Lung microvascular endothelial cell (primary cell): Measurements from ENCODE around the gene ANLN. TPM values are rescaled to one million over a fixed set of nuclear protein-coding genes. Genes with fewer than 3 reads are reported as not detected.
A peak's percentile ranks its signal among the peaks of the same experiment; 100 is the strongest.
"Not testable (repeated sequence)": the region's sequence is repeated elsewhere in the genome, so short reads cannot be mapped to it uniquely, and the experiment has no call there.

Source experiments
- DNase-seq, 2 donors: peaks; one replicate each; pipeline versions ENCODE4 v3.0.0 to v3.0.0-alpha.2; 2010; ENCODE audit warnings: low read depth in 2 of 2
- total RNA-seq: library from RNA; depleted of rRNA; stranded (reverse); fragments of >200 nt; gene quantifications from 2 replicates; pipeline ENCODE4 v1.2.1, GENCODE V29; 2014

ANLN gene
- total RNA-seq, 1 donor from 2014 or later = 6.3 TPM

- DNase-seq = not testable (repeated sequence)
These were observed 76.3 kb downstream of the ANLN start for GRCh38 chr7:36466001-36466400.

GRCh38 chr7:36468370-36469101, 78.9 kb downstream of the ANLN start:
- DNase-seq = no peak

GRCh38 chr7:36469236-36469635, 79.6 kb downstream of the ANLN start:
- no peak for DNase-seq

GRCh38 chr7:36472141-36472729, 82.6 kb downstream of the ANLN start:
- DNase-seq = no peak

GRCh38 chr7:36473454-36474282, 84.0 kb downstream of the ANLN start:
- peak; percentile 38 to 53 for DNase-seq

GRCh38 chr7:36474283-36475010, 84.8 kb downstream of the ANLN start:
- DNase-seq = peak in 1 of 2 donors; percentile 80

GRCh38 chr7:36475011-36475342, 85.3 kb downstream of the ANLN start:
- no peak for DNase-seq

GRCh38 chr7:36475381-36475780, 85.7 kb downstream of the ANLN start:
- no peak for DNase-seq

GRCh38 chr7:36478745-36479144, 89.1 kb downstream of the ANLN start:
- no peak for DNase-seq

GRCh38 chr7:36483853-36484252, 94.2 kb downstream of the ANLN start:
- DNase-seq = not testable (repeated sequence)

- DNase-seq = no peak
These were observed 94.6 kb downstream of the ANLN start for GRCh38 chr7:36484265-36484664.

- DNase-seq = no peak
These were observed 96.7 kb downstream of the ANLN start for GRCh38 chr7:36486336-36486735.

GRCh38 chr7:36487756-36488336, 98.2 kb downstream of the ANLN start:
- peak; percentile 68 to 82 for DNase-seq

- DNase-seq = not testable (repeated sequence)
These were observed 99.0 kb downstream of the ANLN start for GRCh38 chr7:36488672-36489071.

- peak in 1 of 2 donors; percentile 45 for DNase-seq
These were observed 100.8 kb downstream of the ANLN start for GRCh38 chr7:36490419-36490830.

GRCh38 chr7:36491317-36491716, 101.7 kb downstream of the ANLN start:
- DNase-seq = no peak

GRCh38 chr7:36496576-36496975, 106.9 kb downstream of the ANLN start:
- no peak for DNase-seq

- DNase-seq = not testable (repeated sequence)
These were observed 107.5 kb downstream of the ANLN start for GRCh38 chr7:36497176-36497575.

- no peak for DNase-seq
These were observed 108.1 kb downstream of the ANLN start for GRCh38 chr7:36497775-36498174.
